Stimulated activated CD8-positive, alpha-beta memory T cell treated with anti-CD3 and anti-CD28 coated beads, Interleukin-7, amount 100 ng/mL, for 4 hours (primary cell): Measurements from ENCODE around the gene REEP3.
"Not testable (repeated sequence)": the region's sequence is repeated elsewhere in the genome, so short reads cannot be mapped to it uniquely, and the experiment has no call there.

Experiments
- DNase-seq, 2 donors: peaks; one replicate each; pipeline ENCODE4 v3.0.0-alpha.2; 2020; ENCODE audit warnings: low read depth in 2 of 2

The REEP3 gene

DNA sequence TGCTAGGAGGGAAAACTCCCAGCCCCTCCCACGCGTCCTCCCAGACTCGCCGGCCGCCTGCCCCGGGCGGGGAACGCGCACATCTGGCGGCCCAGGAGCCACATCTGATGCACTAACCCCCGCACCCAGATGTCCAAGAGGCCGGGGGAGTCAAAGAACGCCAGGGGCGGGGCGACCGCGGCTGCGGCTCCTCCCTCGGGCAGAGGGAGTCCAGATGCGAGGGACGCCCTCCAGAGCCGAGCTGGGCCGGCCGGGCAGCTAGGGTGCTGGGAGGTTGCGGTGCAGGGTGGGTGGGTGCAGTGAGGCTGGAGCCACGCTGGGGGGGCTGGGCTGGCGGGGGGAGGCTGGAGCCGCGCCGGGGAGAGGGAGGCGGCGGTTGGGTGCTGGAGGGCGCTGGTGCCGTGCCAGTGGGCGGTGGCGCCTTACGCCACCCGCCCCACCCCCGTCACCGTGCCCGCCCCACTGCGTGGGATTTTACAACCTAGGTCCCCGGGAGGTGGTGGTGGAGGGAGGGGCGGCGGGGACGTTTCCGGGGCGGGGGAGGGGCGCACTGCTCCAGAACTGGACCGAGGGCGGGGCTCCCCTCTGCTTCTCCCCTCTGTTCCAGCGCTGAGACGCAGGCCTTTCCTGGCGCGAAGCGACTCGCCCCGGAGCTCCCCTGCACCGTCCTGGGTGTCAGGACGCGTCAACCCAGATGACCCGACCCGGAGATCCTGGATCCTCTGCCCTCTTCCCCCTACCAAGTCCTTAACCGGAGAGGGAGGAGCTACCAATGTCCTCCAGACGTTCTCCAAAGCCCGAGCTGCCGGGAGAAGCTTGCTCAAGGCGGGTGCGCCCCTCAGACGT is 109.1 kb downstream of the REEP3 start:
- DNase-seq: peak; percentile 68 to 82

DNA sequence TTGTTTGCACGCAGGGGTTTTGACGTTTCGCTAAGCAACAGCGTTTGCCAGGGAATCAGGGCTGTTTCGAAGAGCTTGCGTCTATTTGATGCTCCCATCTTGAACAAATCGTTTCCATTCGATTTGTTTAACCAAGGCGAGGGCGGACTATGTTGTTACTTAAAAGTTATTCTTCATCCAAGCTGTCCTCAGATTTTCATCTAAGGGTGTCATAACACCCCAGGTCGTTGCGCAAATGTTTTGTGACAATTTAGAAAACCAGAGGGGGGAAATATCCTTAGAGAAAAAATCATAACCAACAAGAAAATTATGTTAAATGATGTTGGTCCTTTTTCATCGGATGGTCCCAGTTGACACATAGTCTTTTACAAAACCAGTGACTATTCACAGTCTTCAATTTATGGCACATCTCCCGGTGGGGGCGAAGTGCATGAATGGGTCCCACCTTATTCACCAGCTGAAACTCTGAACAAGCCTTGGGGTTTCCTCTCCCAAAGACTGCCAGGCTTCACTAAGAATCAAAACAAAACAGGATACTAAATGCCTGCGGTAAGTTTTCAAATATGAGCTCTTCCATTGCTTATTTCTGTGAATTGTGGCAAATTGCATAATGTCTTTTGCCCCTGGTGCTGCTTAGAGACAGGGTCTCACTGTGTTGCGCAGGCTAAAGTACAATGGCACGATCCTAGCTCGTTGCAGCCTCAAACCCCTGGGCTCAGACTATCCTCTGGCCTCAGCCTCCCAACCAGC is 109.9 kb downstream of the REEP3 start:
- DNase-seq: no peak

DNA sequence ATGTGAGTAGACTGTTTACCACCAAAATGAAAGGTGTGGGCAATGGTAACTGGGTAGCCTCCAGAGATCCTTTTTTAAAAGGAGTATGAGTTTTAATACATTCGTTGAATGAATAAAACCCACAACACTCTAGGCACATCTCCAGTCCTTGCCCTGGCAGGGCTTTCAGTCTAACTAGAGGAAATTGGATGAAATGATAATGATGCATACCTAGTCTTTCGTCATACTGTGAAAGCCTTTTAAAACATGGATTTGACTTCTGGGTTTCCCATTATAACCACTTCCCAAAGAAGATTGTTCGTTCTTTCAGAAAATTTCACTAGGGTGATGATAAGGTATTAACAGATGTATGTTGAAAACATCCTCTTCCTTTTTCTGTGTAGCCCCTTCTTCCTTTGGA is 110.8 kb downstream of the REEP3 start:
- DNase-seq: no peak

DNA sequence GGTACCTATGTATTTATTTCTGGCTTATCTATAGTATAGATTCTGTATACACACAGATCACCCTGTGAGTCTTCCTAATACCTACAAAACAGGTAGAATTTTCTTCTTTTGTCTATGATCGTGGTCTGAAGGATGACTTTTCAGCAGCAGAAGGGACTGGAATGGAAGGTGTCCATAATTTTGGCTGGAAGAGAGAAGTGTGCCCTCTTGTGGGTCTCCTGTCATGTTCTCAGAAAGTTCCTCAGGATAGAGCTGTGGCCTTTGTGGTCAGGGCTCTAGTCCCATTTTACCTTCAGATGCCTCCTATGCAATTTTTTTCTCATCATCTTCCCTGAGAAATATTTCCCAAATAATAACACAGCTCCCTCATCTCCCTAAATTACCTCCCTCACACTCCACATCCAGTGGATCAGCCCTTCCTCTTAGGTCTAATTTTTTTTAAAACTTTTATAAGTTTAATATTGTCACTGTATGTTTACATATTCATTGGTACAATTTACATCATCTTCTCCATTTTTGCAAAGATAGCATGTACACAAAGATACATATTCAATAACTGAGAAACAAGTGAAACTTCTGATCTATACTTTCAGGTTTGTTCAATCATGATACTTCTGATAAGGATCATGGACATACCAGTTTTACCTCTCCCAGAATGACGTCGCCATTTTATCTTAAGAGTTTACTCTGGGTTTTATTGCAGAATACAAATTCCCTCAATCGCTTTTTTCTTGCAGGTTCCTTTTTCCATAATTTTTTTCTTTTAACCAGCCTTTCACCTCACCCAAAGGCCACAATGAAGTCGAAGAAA is 112.7 kb downstream of the REEP3 start:
- DNase-seq: no peak

DNA sequence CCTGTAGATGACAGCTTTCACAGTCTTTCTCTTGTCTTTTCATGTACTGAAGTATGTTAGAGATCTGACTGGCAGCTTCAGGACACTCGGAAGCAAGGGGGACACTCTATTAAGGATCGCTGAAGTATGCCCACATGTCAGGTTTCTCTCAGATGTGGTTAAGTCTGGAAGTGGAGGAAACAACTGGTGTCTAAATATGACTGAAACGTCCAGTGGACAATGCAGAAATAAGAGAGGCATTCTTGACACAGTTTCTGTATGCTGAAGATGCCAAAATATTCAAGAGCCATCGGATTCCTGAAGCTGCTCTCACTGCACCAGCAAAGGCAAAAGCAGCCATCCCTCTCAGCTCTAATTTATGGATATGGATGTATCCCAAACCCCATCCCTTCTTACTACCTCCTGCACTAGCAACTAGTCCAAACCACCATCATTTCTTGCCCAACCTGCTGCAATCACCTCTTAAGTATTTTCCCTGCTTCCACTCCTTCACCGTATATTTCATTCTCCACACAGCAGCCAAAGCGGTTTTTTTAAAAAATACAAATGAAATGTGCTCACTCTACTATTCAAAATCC is 113.4 kb downstream of the REEP3 start:
- no peak for DNase-seq

DNA sequence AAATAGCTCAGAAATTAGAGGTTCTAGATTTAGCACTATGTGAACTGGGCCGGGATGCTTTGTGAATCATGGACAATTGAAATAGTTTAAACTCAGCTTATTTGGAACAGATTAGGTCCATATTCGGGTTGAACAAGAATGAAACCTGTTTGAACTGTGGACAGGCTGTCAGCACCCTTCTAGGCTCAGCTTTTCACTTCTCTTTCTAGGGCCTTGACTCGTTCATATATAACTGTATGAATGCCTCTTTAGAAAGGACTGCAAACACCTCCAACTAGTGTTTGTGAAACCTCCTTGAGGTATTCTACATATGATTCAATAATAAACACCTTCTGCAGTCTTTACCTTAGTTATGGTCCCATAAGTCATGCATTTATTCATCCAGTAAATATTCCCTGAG is 115.6 kb downstream of the REEP3 start:
- DNase-seq: no peak

DNA sequence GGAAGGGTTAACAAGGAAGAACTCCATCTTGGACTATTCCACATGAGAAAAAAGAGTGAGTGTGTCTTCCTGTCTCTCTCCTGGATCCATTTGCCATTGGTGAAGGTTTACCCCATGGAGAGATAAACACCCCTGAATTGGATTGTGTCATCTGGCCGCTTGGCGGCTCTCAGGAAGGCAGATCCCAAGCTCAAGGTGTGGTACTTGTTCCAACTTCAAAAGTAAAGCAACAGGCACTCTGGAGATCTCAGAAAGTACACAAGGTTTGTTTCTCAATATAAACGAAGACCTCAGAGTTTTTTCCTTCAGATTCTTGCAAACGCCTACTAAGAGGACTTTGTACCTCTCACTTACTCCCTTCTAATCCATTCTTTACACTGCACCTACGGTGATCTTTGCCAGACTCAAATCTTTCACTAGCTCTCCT is 116.7 kb downstream of the REEP3 start:
- DNase-seq: no peak

DNA sequence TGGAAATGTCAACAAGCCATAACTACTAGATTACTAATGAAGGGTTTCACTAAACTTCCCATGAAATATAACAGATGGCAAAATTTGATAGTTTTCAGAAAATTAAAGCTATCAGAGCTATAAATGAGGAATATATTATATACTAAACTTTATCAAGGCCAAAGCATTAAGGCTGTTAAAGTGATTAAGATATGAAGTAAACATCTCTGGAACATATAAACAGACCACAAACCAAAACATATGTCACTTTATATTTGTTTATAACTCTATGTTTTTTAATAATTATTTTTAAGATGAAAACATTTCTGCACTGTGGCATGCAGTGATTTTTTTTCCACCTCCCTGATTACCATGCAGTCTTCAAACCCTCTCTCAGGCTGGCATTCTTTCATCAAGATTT is 120.2 kb downstream of the REEP3 start:
- DNase-seq: no peak

DNA sequence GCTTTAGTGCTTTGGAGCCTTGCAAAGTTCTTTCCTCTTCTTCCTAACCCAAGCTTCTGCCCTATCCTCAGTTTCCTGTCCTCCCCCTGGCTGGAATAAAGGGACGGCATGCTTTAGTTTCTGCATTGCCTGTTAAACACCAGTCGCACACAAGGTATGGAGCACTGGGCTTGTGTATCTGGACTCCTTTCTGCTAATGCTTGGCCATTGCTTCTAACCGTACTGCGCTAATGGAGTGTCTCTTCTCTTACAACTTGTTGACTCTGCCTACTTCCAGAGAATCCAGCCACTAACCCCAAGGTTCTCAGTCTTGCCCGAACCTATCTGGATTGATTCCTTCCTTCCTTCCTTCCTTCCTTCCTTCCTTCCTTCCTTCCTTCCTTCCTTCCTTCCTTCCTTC is 120.6 kb downstream of the REEP3 start:
- DNase-seq: no peak

DNA sequence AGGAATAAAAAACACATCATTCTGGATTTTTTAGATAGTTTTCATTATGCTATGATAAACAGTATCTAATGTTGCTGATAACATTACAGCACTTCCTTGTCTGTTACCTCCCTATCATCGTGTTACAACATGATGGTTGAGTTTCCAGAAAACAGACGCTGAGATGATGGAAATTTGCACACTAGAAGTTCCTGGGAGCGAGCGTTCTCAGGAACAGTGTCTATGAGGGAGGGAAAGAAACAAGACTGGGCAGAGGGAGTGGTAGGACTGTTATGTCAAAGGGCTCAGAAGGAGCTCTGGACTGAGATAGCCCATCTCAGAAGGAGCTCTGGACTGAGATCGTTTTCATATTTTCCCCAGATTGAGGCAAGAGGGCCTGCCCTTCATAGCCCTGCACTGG is 121.6 kb downstream of the REEP3 start:
- no peak for DNase-seq

DNA sequence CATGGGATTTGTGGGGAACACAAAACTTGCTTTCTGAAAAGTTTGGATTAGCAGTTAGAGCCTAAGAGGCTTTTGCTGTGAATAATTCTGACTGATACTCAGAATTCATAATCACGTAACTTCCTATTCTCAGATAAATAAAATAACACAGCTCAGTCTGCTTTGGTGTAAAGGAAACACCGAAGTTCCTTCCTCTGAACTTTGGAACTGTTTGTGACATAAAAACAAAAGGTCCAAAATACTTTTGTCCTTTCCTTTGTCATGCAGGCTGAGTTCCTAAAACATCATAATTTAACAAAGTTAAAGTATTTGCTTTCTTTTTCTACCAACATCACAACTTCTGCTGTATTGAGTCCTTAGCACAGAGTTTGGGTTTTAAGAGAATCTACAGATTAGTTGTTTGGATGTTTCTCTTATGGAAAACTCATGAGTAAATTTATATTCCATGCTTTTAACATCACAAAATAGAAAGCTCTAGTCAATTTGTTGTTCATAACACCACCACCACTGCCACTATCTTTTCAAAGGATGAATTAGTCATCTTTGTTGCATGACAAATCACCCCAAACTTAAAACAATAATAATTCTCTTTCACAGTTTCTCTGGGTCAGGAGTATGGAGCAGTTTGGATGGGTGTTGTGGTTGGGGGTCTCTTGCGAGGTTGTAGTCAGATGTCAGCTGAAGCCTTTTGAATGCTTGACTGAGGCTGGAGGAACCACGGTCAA is 123.4 kb downstream of the REEP3 start:
- DNase-seq: no peak

DNA sequence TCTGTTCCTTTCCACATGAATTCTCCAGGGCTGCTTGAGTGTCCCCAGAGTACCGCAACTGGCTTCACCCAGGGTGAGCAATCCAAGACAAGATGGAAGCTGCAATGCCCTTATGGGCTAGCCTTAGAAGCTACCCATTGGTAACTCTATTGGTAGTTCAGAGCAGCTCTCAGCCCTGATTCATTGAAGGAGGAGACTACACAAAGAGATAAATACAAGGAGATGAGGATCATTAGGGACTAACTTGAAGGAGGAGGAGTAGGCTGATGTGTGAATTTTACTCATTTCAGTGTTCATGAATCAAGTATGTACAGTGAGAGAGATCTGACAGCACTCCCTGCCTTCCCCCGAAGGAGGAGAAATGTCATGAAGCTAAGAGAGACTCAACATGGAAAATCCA is 124.0 kb downstream of the REEP3 start:
- DNase-seq: no peak

DNA sequence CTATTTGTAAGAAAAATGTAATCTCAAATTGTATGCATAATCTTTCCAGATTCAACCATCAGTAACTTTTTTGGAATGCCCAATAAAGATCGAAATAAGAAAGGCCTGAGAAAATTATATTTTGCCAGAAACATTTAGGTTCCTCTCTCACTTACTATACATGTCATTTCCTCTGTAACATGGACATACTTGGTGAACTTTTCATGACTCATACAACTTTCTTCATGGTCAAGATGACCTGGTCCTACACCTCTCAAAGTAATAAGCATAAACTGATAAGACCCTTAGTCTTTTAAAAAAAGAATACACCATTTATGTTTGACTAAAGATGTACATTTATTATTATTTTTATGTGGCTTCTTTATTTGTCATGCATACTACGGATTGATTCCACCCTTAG is 125.3 kb downstream of the REEP3 start:
- DNase-seq: no peak

DNA sequence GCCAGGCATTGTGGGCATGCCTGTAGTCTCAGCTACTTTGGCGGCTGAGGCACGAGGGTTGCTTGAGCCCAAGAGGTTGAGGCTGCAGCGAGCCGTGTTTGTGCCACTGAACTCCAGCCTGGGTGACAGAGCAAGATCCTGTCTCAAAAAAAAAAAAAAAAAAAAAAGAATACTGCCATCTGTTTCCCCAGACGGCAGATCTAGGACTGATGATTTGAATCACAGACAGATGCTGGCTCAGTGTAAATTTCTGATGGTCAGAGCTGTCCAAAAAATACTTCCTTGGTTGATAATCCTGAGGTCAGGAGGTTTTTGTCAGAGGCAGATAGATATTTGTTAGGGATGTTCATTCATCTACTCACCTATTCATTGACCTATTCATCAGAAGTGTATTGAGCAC is 130.7 kb downstream of the REEP3 start:
- DNase-seq: no peak

DNA sequence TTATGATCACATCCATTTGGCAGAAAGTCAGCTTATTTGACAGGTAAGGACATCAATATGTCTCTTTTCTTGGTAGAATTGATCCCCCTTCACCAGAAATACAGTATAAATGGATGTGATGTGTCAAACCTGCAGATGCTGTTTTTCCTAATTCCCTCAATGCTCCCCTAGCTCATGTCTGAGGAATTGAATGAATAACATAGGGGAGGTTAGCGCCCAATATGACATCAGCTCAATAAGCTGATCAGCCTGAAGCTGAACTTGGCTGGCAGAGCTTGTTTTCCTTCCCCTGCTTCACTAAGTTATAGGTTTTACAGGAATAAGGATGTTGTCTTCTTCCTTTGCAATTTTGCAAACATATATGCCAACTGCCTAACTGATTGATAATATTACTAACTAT is 132.5 kb downstream of the REEP3 start:
- DNase-seq: no peak

DNA sequence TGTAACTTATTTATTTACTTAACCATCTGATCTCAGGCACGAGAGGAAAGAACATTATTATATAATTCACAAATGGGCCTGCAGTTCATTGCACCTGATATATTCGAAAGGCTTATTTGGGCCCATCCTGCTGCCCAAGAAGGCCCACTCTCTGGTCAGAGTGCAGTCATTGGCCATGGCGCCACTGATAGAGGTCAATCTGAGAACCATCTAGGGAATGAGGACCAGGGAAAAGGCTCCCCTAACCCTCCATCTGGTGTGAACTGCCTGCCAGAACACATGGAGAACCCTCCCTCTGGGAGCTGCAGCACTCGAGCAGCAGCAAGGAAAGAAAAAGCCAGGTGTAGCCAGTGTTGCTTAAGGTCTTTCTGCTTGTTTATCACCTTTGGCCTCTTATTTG is 136.6 kb downstream of the REEP3 start:
- no peak for DNase-seq

DNA sequence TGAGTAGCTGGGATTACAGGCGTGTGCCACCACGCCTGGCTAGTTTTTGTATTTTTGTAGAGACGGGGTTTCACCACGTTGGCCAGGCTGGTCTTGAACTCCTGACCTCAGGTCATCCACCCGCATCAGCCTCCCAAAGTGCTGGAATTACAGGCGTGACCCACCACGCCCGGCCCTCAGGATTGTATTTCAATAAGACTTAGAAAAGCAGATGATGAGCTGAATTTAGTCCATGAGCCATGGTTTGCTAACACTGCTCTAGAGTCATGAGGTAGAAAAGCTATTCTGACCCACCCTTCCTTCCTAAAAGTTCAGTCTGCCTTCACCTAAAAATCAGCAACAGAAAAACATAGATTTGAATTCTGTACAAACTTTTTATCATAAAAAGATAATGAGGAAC is 139.7 kb downstream of the REEP3 start:
- not testable (repeated sequence) for DNase-seq

DNA sequence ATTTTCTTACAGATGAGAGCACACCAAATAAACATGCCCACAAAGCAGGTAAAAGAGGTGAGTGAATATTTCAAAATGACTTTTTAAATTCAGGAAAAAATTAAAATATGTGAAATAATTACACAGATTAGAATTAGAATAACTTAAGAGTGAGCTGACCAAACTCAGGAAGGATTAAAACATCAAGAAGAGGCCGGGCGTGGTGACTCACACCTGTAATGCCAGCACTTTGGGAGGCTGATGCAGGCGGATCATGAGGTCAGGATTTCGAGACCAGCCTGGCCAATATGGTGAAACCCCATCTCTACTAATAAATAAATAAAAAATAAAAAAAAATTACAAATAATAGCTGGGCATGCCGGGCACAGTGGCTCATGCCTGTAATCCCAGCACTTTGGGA is 140.1 kb downstream of the REEP3 start:
- no peak for DNase-seq

DNA sequence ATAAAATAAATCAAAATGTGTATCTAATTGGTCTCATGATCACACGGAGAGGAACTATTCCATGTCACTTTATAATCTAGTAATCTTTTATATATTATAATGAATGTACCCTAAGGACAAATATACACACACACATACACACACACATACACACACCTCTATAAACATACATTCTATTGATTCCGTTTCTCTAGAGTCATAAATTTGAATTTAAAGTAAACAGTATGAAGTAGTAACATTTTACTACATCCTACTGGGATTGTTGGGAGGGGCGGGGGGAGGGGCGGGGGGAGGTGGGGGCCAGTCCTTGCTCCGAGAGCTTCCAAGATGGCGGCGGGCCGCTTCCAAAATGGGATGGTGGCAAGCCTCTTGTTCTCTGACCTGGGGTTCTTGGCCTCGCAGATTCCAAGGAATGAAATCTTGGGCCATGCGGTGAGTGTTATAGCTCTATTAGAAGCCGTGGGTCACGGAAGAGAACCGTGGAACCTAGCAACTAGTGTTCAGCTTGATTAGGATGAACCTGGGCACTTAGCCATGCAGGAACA is 143.2 kb downstream of the REEP3 start:
- DNase-seq: no peak

DNA sequence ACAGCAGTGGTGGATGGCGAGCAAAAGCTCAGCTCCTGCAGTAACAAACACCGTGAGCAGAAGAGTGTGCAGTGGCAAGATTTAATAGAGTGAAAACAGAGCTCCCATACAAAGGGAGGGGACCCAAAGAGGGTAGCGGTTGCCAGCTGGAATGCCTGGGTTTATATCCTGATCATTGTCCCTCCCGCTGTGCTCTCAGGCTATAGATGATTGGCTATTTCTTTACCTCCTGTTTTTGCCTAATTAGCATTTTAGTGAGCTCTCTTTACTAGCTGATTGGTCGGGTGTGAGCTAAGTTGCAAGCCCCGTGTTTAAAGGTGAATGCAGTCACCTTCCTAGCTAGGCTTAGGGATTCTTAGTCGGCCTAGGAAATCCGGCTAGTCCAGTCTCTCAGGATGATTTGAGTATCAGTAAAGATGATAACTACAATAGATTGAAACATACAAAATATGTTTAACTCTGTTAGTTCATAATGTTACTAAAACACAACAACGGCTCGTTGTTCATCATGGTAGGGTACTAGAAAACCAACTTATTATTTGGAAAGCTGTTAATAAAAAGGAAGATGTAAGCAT is 143.9 kb downstream of the REEP3 start:
- DNase-seq: not testable (repeated sequence)

DNA sequence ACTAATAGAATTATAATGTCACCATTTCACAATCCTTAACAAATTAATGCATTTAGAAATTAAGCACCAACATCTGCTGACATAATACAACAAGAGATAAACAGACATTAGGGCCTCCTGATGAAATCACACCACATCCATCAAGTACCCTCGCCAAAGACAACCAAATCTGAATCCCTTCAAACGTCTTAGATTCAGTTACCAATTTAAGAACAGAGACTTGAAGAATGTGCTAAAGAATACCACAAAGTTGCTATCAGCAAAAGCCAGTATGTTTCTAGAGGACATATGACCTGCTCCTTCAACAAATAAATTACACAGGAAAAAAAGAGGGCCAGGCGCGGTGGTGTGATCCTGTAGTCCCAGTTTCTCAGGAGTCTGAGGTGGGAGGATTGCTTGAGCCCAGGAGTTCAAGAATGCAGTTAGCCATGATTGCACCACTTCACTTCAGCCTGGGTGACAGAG is 144.5 kb downstream of the REEP3 start:
- no peak for DNase-seq
